BJ (cell line): ENCODE data around the gene SMC5. TPM values are rescaled to one million over a fixed set of nuclear protein-coding genes. Genes with fewer than 3 reads are reported as not detected.

Source experiments
- CTCF ChIA-PET: fragments of 350-600 bp; formaldehyde crosslinking; extraction: SDS; loops from one replicate; lab custom pipeline; 2021; ENCODE audit warnings: antibody characterized with exemption, inconsistent platforms; lab: Yijun Ruan, JAX
- POLR2A ChIA-PET: fragments of 300-600 bp; sonication (Branson Sonifier 250); formaldehyde crosslinking; extraction: SDS; loops from one replicate; lab custom pipeline; 2021; ENCODE audit warnings: antibody characterized with exemption; lab: Charles Lee
- DNase-seq: peaks from one replicate; pipeline ENCODE4 v3.0.0-alpha.2; 2011; ENCODE audit warnings: low read depth
- H3K27me3 ChIP-seq: 2 replicates; pipeline ENCODE4 v1.6.0; 2011; ENCODE audit warnings: low read length; ENCODE audit not compliant: control insufficient read depth, insufficient read depth
- H3K36me3 ChIP-seq: 2 replicates; pipeline ENCODE4 v1.5.1; 2011; ENCODE audit warnings: low read length; ENCODE audit not compliant: control insufficient read depth, insufficient read depth
- H3K4me3 ChIP-seq: 2 replicates; pipeline ENCODE4 v1.5.1; 2011; ENCODE audit warnings: low read depth, mild to moderate bottlenecking, control low read depth, low read length
- polyA plus RNA-seq: library from polyadenylated mRNA; depleted of rRNA; stranded (reverse); fragments of >200 nt; gene quantifications from 2 replicates; pipeline ENCODE4 v1.2.3, GENCODE V29; 2011
- TF ChIP-seq, protein P1 (sequence below): IDR thresholded peaks from 2 replicates; pipeline ENCODE4 v1.5.1; 2011; ENCODE audit warnings: low read depth, mild to moderate bottlenecking, control low read depth, inconsistent platforms, low read length, moderate library complexity; ENCODE audit not compliant: insufficient read depth

Gene SMC5
- polyA plus RNA-seq, 1 experiment: 7.9 TPM

DNA sequence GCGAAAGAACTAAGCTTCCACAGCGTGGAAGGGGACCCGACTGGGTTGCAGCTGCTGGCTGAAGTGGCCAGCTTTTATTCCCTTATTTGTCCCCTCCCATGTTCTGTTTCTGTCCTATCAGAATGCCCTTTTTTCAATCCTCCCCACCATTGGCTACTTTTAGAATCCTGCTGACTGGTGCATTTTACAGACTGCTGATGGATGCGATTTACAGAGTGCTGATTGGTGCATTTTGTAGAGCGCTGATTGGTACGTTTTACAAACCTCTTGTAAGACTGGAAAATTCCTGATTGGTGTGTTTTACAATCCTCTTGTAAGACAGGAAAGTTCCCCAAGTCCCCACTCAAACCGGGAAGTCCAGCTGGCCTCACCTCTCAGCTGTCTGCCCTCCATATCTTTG, 105.0 kb downstream of the SMC5 start:
- TF ChIP-seq, protein P1, sequence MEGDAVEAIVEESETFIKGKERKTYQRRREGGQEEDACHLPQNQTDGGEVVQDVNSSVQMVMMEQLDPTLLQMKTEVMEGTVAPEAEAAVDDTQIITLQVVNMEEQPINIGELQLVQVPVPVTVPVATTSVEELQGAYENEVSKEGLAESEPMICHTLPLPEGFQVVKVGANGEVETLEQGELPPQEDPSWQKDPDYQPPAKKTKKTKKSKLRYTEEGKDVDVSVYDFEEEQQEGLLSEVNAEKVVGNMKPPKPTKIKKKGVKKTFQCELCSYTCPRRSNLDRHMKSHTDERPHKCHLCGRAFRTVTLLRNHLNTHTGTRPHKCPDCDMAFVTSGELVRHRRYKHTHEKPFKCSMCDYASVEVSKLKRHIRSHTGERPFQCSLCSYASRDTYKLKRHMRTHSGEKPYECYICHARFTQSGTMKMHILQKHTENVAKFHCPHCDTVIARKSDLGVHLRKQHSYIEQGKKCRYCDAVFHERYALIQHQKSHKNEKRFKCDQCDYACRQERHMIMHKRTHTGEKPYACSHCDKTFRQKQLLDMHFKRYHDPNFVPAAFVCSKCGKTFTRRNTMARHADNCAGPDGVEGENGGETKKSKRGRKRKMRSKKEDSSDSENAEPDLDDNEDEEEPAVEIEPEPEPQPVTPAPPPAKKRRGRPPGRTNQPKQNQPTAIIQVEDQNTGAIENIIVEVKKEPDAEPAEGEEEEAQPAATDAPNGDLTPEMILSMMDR: no peak
- ChIA-PET POLR2A (no interaction called here), CTCF (interaction anchor here (0.6 to 1.1 kb wide), 4 partner anchors 8 to 844 kb away, joined by 3 read pairs; no protein-coding TSS in a partner anchor)
- DNase-seq: no peak
- no peak overlapping the region for H3K4me3 ChIP-seq
- H3K36me3 ChIP-seq: no peaks in the 10 kb centered on the region
- no peaks in the 10 kb centered on the region for H3K27me3 ChIP-seq

DNA sequence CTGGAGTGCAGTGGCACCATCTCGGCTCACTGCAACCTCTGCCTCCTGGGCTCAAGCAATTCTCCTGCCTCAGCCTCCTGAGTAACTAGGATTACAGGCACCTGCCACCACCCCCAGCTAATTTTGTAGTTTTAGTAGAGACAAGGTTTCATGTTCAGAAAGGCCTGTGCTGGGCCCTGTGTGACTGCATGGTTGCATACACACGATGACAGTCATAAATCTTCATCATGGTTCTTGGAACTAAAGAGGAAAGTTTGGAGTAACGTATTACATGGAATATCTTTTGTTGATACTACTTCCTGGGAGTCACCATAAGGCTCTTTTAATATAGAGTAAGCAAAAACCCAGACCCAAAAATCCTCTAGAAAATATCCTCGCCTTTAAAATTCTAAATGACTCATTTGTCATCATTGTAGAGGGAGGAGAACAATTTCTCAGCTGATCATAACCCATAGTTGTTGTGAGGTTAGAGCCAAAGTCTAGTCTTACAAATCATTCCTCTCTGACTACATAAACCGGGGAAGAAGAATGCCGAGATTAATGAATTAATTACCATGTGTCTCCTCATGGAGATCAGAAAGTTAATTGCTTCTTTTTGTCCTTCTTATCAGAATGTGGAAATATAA, 108.6 kb downstream of the SMC5 start:
- TF ChIP-seq, protein P1: no peak
- H3K36me3 ChIP-seq: no peaks in the 10 kb centered on the region
- ChIA-PET POLR2A (no interaction called here), CTCF (interaction anchor here (0.6 to 1.8 kb wide), 4 partner anchors 9 to 257 kb away, joined by 4 to 6 read pairs (median 4); no protein-coding TSS in a partner anchor)
- no peak overlapping the region for H3K4me3 ChIP-seq
- no peaks in the 10 kb centered on the region for H3K27me3 ChIP-seq
- DNase-seq: no peak

DNA sequence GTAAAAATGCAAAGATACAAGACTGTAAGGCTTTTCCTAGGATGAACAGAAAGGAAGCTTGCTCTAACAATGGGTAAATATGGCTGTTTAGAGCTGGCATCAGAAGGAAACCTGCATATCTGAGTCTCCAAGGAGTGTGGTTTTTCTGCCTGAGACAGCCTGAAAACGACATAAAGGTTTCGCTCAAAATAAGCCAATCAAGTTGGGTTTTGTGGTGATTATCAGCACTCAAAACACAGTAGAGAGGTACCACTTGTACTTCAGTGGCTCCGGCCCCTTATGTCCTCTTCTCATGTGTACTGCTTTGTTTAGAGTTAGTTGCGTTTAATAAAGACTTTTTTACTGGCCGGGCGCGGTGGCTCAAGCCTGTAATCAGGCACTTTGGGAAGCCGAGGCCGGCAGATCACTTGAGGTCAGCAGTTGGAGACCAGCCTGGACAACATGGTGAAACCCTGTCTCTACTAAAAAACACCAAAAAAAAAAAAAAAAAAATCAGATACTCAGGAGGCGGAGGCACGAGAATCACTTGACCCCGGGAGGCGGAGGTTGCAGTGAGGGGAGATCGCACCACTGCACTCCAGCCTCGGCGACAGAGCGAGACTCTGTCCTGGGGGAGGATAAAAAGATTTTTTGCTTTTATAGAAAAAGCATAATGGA, 116.3 kb downstream of the SMC5 start:
- H3K36me3 ChIP-seq: no peaks in the 10 kb centered on the region
- TF ChIP-seq, protein P1: no peak
- H3K4me3 ChIP-seq: no peak overlapping the region
- H3K27me3 ChIP-seq: no peaks in the 10 kb centered on the region
- ChIA-PET CTCF (no interaction called here), POLR2A (no interaction called here)
- no peak for DNase-seq

DNA sequence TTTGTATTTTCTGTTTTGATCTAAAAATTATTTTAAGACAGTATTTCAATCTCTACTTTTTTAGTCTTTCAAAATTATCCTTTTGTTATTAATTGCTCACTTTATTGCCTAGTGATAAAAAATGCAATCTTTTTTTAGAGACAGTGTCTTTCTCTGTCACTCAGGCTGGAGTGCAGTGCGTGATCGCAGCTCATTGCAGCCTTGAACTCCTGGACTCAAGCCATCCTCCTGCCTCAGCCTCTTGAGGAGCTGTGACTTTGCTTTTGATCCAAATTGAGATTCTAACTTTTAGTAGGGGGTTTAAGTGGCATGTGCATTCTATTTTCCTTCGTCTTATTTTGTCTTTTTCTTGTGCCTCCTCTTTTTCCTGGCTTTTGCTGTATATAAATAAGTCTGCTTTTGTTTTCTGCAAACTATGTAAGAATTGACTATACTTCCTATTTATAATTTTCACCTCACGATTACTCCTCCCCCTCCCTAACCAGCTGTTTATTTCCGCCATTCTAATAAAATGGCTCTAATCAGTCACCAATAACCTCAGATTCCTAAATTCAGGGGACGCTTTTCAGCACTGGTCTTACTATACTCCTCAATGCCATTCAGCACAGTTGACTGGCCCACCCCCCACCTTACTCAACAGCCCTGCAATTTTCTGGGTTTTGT, 123.4 kb downstream of the SMC5 start:
- POLR2A ChIA-PET: no interaction called here
- no peaks in the 10 kb centered on the region for H3K27me3 ChIP-seq
- TF ChIP-seq, protein P1: no peak
- H3K4me3 ChIP-seq: no peak overlapping the region
- CTCF ChIA-PET: no interaction called here
- peaks cover 3% of the 10 kb centered on the region; the same call in 1 of the 2 replicates for H3K36me3 ChIP-seq
- no peak for DNase-seq
